GM23338 (cell line): Measurements from ENCODE around the gene SNX7. TPM values are rescaled to one million over a fixed set of nuclear protein-coding genes. Genes with fewer than 3 reads are reported as not detected.

Experiments used
- ATAC-seq: fragments of 200-7000 bp; cut with Tn5 transposase; 3 replicates; pipeline ENCODE4 v1.9.1; 2020
- DNase-seq: peaks from one replicate; pipeline ENCODE4 v3.0.0-alpha.2; 2015; ENCODE audit warnings: low spot score
- H2AFZ ChIP-seq: fragments of 200-600 bp; sonication (generic); 2 replicates; pipeline ENCODE4 v1.8.0; 2016; ENCODE audit warnings: antibody characterized with exemption, mild to moderate bottlenecking, moderate library complexity
- H3F3A ChIP-seq: fragments of 200-600 bp; sonication (generic); replicated peaks from 2 replicates; pipeline ENCODE4 v1.8.0; 2017; ENCODE audit warnings: antibody characterized with exemption, mixed run types, low read depth
- H3K27ac ChIP-seq: fragments of 200-600 bp; sonication (generic); 2 replicates; pipeline ENCODE4 v1.6.1; 2016; ENCODE audit warnings: low read depth
- H3K27me3 ChIP-seq: fragments of 200-600 bp; sonication (generic); 2 replicates; pipeline ENCODE4 v1.8.0; 2016; ENCODE audit warnings: mild to moderate bottlenecking, mixed run types, moderate library complexity; ENCODE audit not compliant: insufficient read depth
- H3K36me3 ChIP-seq: fragments of 200-600 bp; sonication (generic); 2 replicates; pipeline ENCODE4 v1.8.0; 2016; ENCODE audit warnings: mild to moderate bottlenecking; ENCODE audit not compliant: insufficient read depth
- H3K4me1 ChIP-seq: fragments of 200-600 bp; sonication (generic); 2 replicates; pipeline ENCODE4 v1.8.0; 2016; ENCODE audit warnings: mild to moderate bottlenecking, moderate library complexity; ENCODE audit not compliant: insufficient read depth
- H3K4me2 ChIP-seq: fragments of 200-600 bp; sonication (generic); 2 replicates; pipeline ENCODE4 v1.7.1; 2017; ENCODE audit warnings: mixed run types
- H3K4me3 ChIP-seq: fragments of 200-600 bp; sonication (generic); 2 replicates; pipeline ENCODE4 v1.6.1; 2016; ENCODE audit warnings: mixed run types
- H3K79me2 ChIP-seq: fragments of 200-600 bp; sonication (generic); replicated peaks from 2 replicates; pipeline ENCODE4 v1.8.0; 2017; ENCODE audit warnings: mild to moderate bottlenecking; ENCODE audit not compliant: insufficient read depth
- H3K9me2 ChIP-seq: fragments of 200-600 bp; sonication (generic); 2 replicates; pipeline ENCODE4 v1.8.0; 2017; ENCODE audit not compliant: insufficient read depth
- H4K20me1 ChIP-seq: fragments of 200-600 bp; sonication (generic); replicated peaks from 2 replicates; pipeline ENCODE4 v1.8.0; 2017; ENCODE audit warnings: mild to moderate bottlenecking; ENCODE audit not compliant: insufficient read depth
- H3K27ac Mint-ChIP-seq: 2 replicates; pipeline ENCODE4 v1.8.0; 2020; ENCODE audit warnings: inconsistent platforms, mild to moderate bottlenecking, moderate library complexity, mixed read lengths
- H3K27me3 Mint-ChIP-seq: 3 replicates; pipeline ENCODE4 v1.8.0; 2022; ENCODE audit warnings: low read depth, mild to moderate bottlenecking, moderate library complexity, mixed read lengths, inconsistent platforms; ENCODE audit not compliant: insufficient read depth, poor library complexity
- H3K36me3 Mint-ChIP-seq: 3 replicates; pipeline ENCODE4 v1.8.0; 2021; ENCODE audit warnings: low read depth, mild to moderate bottlenecking, inconsistent platforms, moderate library complexity, mixed read lengths
- H3K4me1 Mint-ChIP-seq: 3 replicates; pipeline ENCODE4 v1.8.0; 2020; ENCODE audit warnings: mild to moderate bottlenecking, inconsistent platforms, mixed read lengths
- H3K4me3 Mint-ChIP-seq: 3 replicates; pipeline ENCODE4 v1.8.0; 2021; ENCODE audit warnings: moderate library complexity, mild to moderate bottlenecking, inconsistent platforms, mixed read lengths
- H3K9me3 Mint-ChIP-seq: 3 replicates; pipeline ENCODE4 v1.8.0; 2020; ENCODE audit warnings: moderate library complexity, mild to moderate bottlenecking, inconsistent platforms, mixed read lengths
- CREB1 ChIP-seq: fragments of 250-450 bp; sonication (Bioruptor Pico); IDR thresholded peaks from 2 replicates; pipeline ENCODE4 v1.5.0; 2020; ENCODE audit warnings: low read depth, mild to moderate bottlenecking, moderate library complexity
- CTCF ChIP-seq, 2 experiments: fragments of 200-600 bp in 1 of 2; sonication (generic) in 1 of 2; conservative IDR thresholded peaks; 2 replicates each; pipeline versions ENCODE4 v1.5.1 to v1.6.1; 2016 to 2017; ENCODE audit warnings: antibody characterized with exemption in 2 of 2, low read depth in 2 of 2, mild to moderate bottlenecking in 2 of 2, moderate library complexity in 1 of 2
- ETS1 ChIP-seq: IDR thresholded peaks from 2 replicates; pipeline ENCODE4 v1.6.1; 2016; ENCODE audit warnings: antibody characterized with exemption
- EZH2 ChIP-seq: fragments of 200-600 bp; sonication (generic); IDR thresholded peaks from one replicate; pipeline ENCODE4 v1.8.0; 2017; ENCODE audit warnings: antibody characterized with exemption, mild to moderate bottlenecking, low read depth; ENCODE audit not compliant: unreplicated experiment
- EZH2phosphoT487 ChIP-seq: fragments of 200-600 bp; sonication (generic); IDR thresholded peaks from one replicate; pipeline ENCODE4 v1.8.1; 2018; ENCODE audit warnings: antibody characterized with exemption; ENCODE audit not compliant: unreplicated experiment
- JUNB ChIP-seq: IDR thresholded peaks from one replicate; pipeline ENCODE4 v1.6.1; 2016; ENCODE audit warnings: antibody characterized with exemption; ENCODE audit not compliant: unreplicated experiment
- NANOG ChIP-seq: IDR thresholded peaks from 2 replicates; pipeline ENCODE4 v1.6.1; 2016; ENCODE audit warnings: antibody characterized with exemption, borderline replicate concordance
- POLR2AphosphoS5 ChIP-seq: IDR thresholded peaks from 2 replicates; pipeline ENCODE4 v1.6.1; 2016; ENCODE audit warnings: antibody characterized with exemption, low read depth
- REST ChIP-seq: IDR thresholded peaks from one replicate; pipeline ENCODE4 v1.6.1; 2018; ENCODE audit warnings: antibody characterized with exemption; ENCODE audit not compliant: unreplicated experiment
- STAT1 ChIP-seq: IDR thresholded peaks from one replicate; pipeline ENCODE4 v1.6.1; 2016; ENCODE audit warnings: antibody characterized with exemption; ENCODE audit not compliant: unreplicated experiment
- ZNF114 ChIP-seq: fragments of 250-450 bp; sonication (Bioruptor Pico); IDR thresholded peaks from 2 replicates; pipeline ENCODE4 v1.5.0; 2020; ENCODE audit warnings: mild to moderate bottlenecking, moderate library complexity
- ZNF331 ChIP-seq: fragments of 250-450 bp; sonication (Bioruptor Pico); IDR thresholded peaks from 2 replicates; pipeline ENCODE4 v1.5.0; 2020; ENCODE audit warnings: low read depth, mild to moderate bottlenecking, moderate library complexity
- ZNF462 ChIP-seq: fragments of 250-450 bp; sonication (Bioruptor Pico); IDR thresholded peaks from 2 replicates; pipeline ENCODE4 v1.5.0; 2020; ENCODE audit warnings: mild to moderate bottlenecking, moderate library complexity
- polyA plus RNA-seq: library from polyadenylated mRNA; unstranded; fragments of >200 nt; fragmentation: Nextera tagmentation; extraction: Ambion mirVana; gene quantifications from 2 replicates; pipeline ENCODE4 v1.2.1, GENCODE V29; 2016
- total RNA-seq: library from RNA; depleted of rRNA; stranded (reverse); fragments of >200 nt; shearing (Covaris generic); gene quantifications from 2 replicates; pipeline ENCODE4 v1.2.3, GENCODE V29; 2014

The SNX7 gene
- total and polyA plus RNA-seq, 2 experiments from 2014 or later, result 20.4 to 23.0 TPM

- no peaks in the 10 kb centered on the region for H3K36me3 ChIP-seq
- H3K4me2 ChIP-seq, result no peak overlapping the region
- Mint-ChIP-seq H3K9me3 (no peaks in the 10 kb centered on the region), H3K4me3 (no peak overlapping the region), H3K36me3 (no peaks in the 10 kb centered on the region), H3K27me3 (no peaks in the 10 kb centered on the region), H3K27ac (no peak overlapping the region), H3K4me1 (no peaks in the 10 kb centered on the region)
- H3F3A ChIP-seq, result no peaks in the 10 kb centered on the region
- no peak overlapping the region for H3K4me3 ChIP-seq
- TF ChIP-seq ZNF462 (CRISPR knock-in tag) (no peak), EZH2phosphoT487 (no peak), POLR2AphosphoS5 (no peak), REST (no peak), NANOG (no peak), ZNF331 (CRISPR knock-in tag) (no peak), ETS1 (no peak), JUNB (no peak), STAT1 (no peak), CREB1 (CRISPR knock-in tag) (no peak), CTCF (conservative IDR thresholded peaks at IDR 0.05; ENCODE audit: low read depth in 2 of 2) (no peak), ZNF114 (CRISPR knock-in tag) (no peak), EZH2 (no peak)
- H3K4me1 ChIP-seq, result no peaks in the 10 kb centered on the region
- no peak for DNase-seq
- no peaks in the 10 kb centered on the region for H4K20me1 ChIP-seq
- H3K27me3 ChIP-seq, result no peaks in the 10 kb centered on the region
- no peak overlapping the region for H2AFZ ChIP-seq
- no peak for ATAC-seq
- no peaks in the 10 kb centered on the region for H3K79me2 ChIP-seq
- H3K9me2 ChIP-seq, result no peaks in the 10 kb centered on the region
- H3K27ac ChIP-seq, result no peak overlapping the region
Observed at GRCh38 chr1:98688110-98688739, 26.7 kb downstream of the SNX7 start.
